HG03521 (cell line): ENCODE results near the gene COX6A2.

Source experiments
- ATAC-seq: cut with Tn5 transposase; IDR thresholded peaks from one replicate; pipeline ENCODE4 v1.9.1; 2021; ENCODE audit warnings: mild to moderate bottlenecking, moderate library complexity; ENCODE audit not compliant: unreplicated experiment

Gene COX6A2

GRCh38 chr16:31428279-31428597, at the start of gene COX6A2:
COX6A2 (minus strand) TSS chr16:31428360; CDS start chr16:31428325, 35 bp downstream.
- no peak for ATAC-seq

- no peak for ATAC-seq
These were observed 49.4 kb upstream of the COX6A2 start for GRCh38 chr16:31477220-31478216.

- ATAC-seq: peak; percentile 53
These were observed 48.4 kb upstream of the COX6A2 start for GRCh38 chr16:31476303-31477219.

- ATAC-seq: no peak
These were observed 47.8 kb upstream of the COX6A2 start for GRCh38 chr16:31475946-31476302.

GRCh38 chr16:31474773-31475738, 46.9 kb upstream of the COX6A2 start:
- no peak for ATAC-seq

GRCh38 chr16:31474173-31474714, 46.1 kb upstream of the COX6A2 start:
- ATAC-seq: no peak

GRCh38 chr16:31473264-31473984, 45.3 kb upstream of the COX6A2 start:
- no peak for ATAC-seq

- no peak for ATAC-seq
These were observed 44.6 kb upstream of the COX6A2 start for GRCh38 chr16:31472709-31473203.

GRCh38 chr16:31471875-31472708, 43.9 kb upstream of the COX6A2 start, which contains the start of gene TGFB1I1:
TGFB1I1 (plus strand) TSS chr16:31472152; CDS start chr16:31472189, 37 bp downstream.
- no peak for ATAC-seq

GRCh38 chr16:31471241-31471874, 43.2 kb upstream of the COX6A2 start:
- no peak for ATAC-seq

- no peak for ATAC-seq
These were observed 42.5 kb upstream of the COX6A2 start for GRCh38 chr16:31470615-31471014.

GRCh38 chr16:31467858-31468257, 39.7 kb upstream of the COX6A2 start:
- ATAC-seq: no peak

- ATAC-seq: no peak
These were observed 39.1 kb upstream of the COX6A2 start for GRCh38 chr16:31467151-31467773.

GRCh38 chr16:31466381-31466841, 38.3 kb upstream of the COX6A2 start:
- no peak for ATAC-seq

- no peak for ATAC-seq
These were observed 37.7 kb upstream of the COX6A2 start for GRCh38 chr16:31465788-31466370.

GRCh38 chr16:31464781-31465260, 36.7 kb upstream of the COX6A2 start:
- ATAC-seq: no peak

- no peak for ATAC-seq
These were observed 36.2 kb upstream of the COX6A2 start for GRCh38 chr16:31464348-31464769.
